Sigmoid colon (tissue), 4 donors: ENCODE measurements around the gene LANCL1.

Experiments
- CTCF ChIP-seq, 4 experiments: fragments of 450-650 bp in 3 of 4; fragments of 200-600 bp in 1 of 4; IDR thresholded peaks; one replicate each; pipeline ENCODE4 v1.5.1; 2016 to 2019; ENCODE audit warnings: antibody characterized with exemption in 4 of 4, mild to moderate bottlenecking in 3 of 4, moderate library complexity in 2 of 4
- EP300 ChIP-seq, 4 donors: sonication (generic); formaldehyde crosslinking; IDR thresholded peaks; one replicate each; pipeline ENCODE4 v1.6.1; 2017; ENCODE audit warnings: antibody characterized with exemption in 4 of 4
- POLR2A ChIP-seq, 2 donors: fragments of 450-650 bp; IDR thresholded peaks; one replicate each; pipeline ENCODE4 v1.6.1; 2016; ENCODE audit warnings: antibody characterized with exemption in 2 of 2, mild to moderate bottlenecking in 2 of 2, moderate library complexity in 2 of 2
- POLR2AphosphoS5 ChIP-seq, 4 donors: sonication (generic); formaldehyde crosslinking; IDR thresholded peaks; one replicate each; pipeline ENCODE4 v1.6.1; 2017; ENCODE audit warnings: antibody characterized with exemption in 4 of 4

- TF ChIP-seq POLR2A (IDR thresholded peaks at IDR 0.05) (no peak), CTCF (IDR thresholded peaks at IDR 0.05) (no peak), EP300 (IDR thresholded peaks at IDR 0.05) (no peak), POLR2AphosphoS5 (IDR thresholded peaks at IDR 0.05) (no peak)
Observed at GRCh38 chr2:210496512-210496911, 20.0 kb upstream of the LANCL1 start.
